GM19043 (cell line): Measurements from ENCODE around the gene ACTR10.
A peak's percentile ranks its signal among the peaks of the same experiment; 100 is the strongest.

Source experiments
- ATAC-seq: cut with Tn5 transposase; IDR thresholded peaks from one replicate; pipeline ENCODE4 v1.9.1; 2021; ENCODE audit warnings: low read depth; ENCODE audit not compliant: unreplicated experiment

ACTR10 gene

GRCh38 chr14:58278177-58278576, 78.2 kb downstream of the ACTR10 start:
- no peak for ATAC-seq

GRCh38 chr14:58280954-58281787, 81.2 kb downstream of the ACTR10 start:
- peak; percentile 76 for ATAC-seq

- ATAC-seq, result no peak
Measured at GRCh38 chr14:58281969-58282368, 82.0 kb downstream of the ACTR10 start.

GRCh38 chr14:58282925-58283593, 83.1 kb downstream of the ACTR10 start:
- ATAC-seq, result no peak

- ATAC-seq, result no peak
Measured at GRCh38 chr14:58283730-58284129, 83.8 kb downstream of the ACTR10 start.

- ATAC-seq, result no peak
Measured at GRCh38 chr14:58285132-58285531, 85.2 kb downstream of the ACTR10 start.
